Panc1 (cell line): ENCODE data around the gene OVCH1. TPM values are rescaled to one million over a fixed set of nuclear protein-coding genes. Genes with fewer than 3 reads are reported as not detected.

Source experiments
- ATAC-seq: fragments of 200-7000 bp; cut with Tn5 transposase; 2 replicates; pipeline ENCODE4 v1.9.1; 2020; ENCODE audit warnings: mild to moderate bottlenecking, moderate library complexity
- Bru-seq: library from RNA; stranded (reverse); fragments of 400-500 nt; gene quantifications from one replicate; lab custom pipeline; 2021; lab: Mats Ljungman, UMichigan
- BruChase-seq, 2 experiments: library from RNA; stranded (reverse); fragments of 400-500 nt; gene quantifications; one replicate each; lab custom pipeline; 2021; lab: Mats Ljungman, UMichigan
- BruUV-seq: library from RNA; stranded (reverse); fragments of 400-500 nt; replicated peaks from 2 replicates; lab custom pipeline; 2021; lab: Mats Ljungman, UMichigan
- CTCF ChIA-PET: fragments of 300-600 bp; sonication (Branson Sonifier 250); formaldehyde crosslinking; loops from one replicate; lab custom pipeline; 2022; ENCODE audit warnings: antibody characterized with exemption; lab: Charles Lee
- POLR2A ChIA-PET: fragments of 300-600 bp; sonication (Branson Sonifier 250); formaldehyde crosslinking; loops from one replicate; lab custom pipeline; 2022; ENCODE audit warnings: antibody characterized with exemption; lab: Charles Lee
- DNase-seq: peaks from one replicate; pipeline ENCODE4 v3.0.0-alpha.2; 2010; ENCODE audit warnings: low read depth, low spot score
- H3K27ac ChIP-seq: 2 replicates; pipeline ENCODE4 v1.5.1; 2011; ENCODE audit warnings: mild to moderate bottlenecking, low read length, inconsistent platforms
- H3K27me3 ChIP-seq: fragments of 200-500 bp; sonication (Bioruptor generic); 2 replicates; pipeline ENCODE4 v1.6.0; 2014; ENCODE audit warnings: low read length, inconsistent platforms; ENCODE audit not compliant: control insufficient read depth, insufficient read depth
- H3K36me3 ChIP-seq: fragments of 200-500 bp; sonication (Bioruptor generic); 2 replicates; pipeline ENCODE4 v1.5.1; 2014; ENCODE audit warnings: inconsistent platforms, mild to moderate bottlenecking, low read length, moderate library complexity; ENCODE audit not compliant: control insufficient read depth, insufficient read depth
- H3K4me1 ChIP-seq: 2 replicates; pipeline ENCODE4 v1.5.1; 2011; ENCODE audit warnings: inconsistent platforms, mild to moderate bottlenecking, low read length, moderate library complexity; ENCODE audit not compliant: control insufficient read depth, insufficient read depth
- H3K4me3 ChIP-seq, 2 experiments: 2 replicates each; pipeline ENCODE4 v1.5.1; 2011 to 2012; ENCODE audit warnings: low read depth in 2 of 2, low read length in 2 of 2, mild to moderate bottlenecking in 2 of 2, inconsistent platforms in 1 of 2, moderate library complexity in 1 of 2
- H3K9me3 ChIP-seq: fragments of 200-500 bp; sonication (Bioruptor generic); 2 replicates; pipeline ENCODE4 v1.5.1; 2014; ENCODE audit warnings: low read depth, mild to moderate bottlenecking, inconsistent platforms, low read length, moderate library complexity; ENCODE audit not compliant: control insufficient read depth, insufficient read depth
- CTCF ChIP-seq: fragments of 450-650 bp; IDR thresholded peaks from 2 replicates; pipeline ENCODE4 v1.5.1; 2017; ENCODE audit warnings: mild to moderate bottlenecking
- POLR2AphosphoS5 ChIP-seq: IDR thresholded peaks from 2 replicates; pipeline ENCODE4 v1.6.1; 2012; ENCODE audit warnings: mild to moderate bottlenecking, low read depth, low read length, moderate library complexity
- SIN3A ChIP-seq: IDR thresholded peaks from 2 replicates; pipeline ENCODE4 v1.6.1; 2012; ENCODE audit warnings: low read depth, mild to moderate bottlenecking, low read length, moderate library complexity, borderline replicate concordance; ENCODE audit not compliant: insufficient read depth
- TCF7L2 ChIP-seq: IDR thresholded peaks from 2 replicates; pipeline ENCODE4 v1.6.1; 2011; ENCODE audit warnings: mild to moderate bottlenecking, low read depth, low read length, inconsistent platforms
- in situ Hi-C: cut with HindIII; loops from 2 replicates; pipeline ENCODE4 v1.10.0; 2016; ENCODE audit warnings: low sequenced_read_pairs, low pct_unique_long_range_greater_than_20kb
- intact Hi-C: fragments of 100-400 bp; cut with micrococcal nuclease; formaldehyde crosslinking; loops from one replicate; pipeline ENCODE4 v1.10.0; 2022; ENCODE audit not compliant: unreplicated experiment
- long read RNA-seq: library from polyadenylated mRNA; unstranded; transcript quantifications from one replicate; pipeline ENCODE4 v2.0.0, GENCODE V29; 2021; ENCODE audit not compliant: unreplicated experiment
- polyA plus RNA-seq: library from polyadenylated mRNA; unstranded; fragments of >200 nt; gene quantifications from one replicate; pipeline ENCODE4 v1.2.1, GENCODE V29; 2012; ENCODE audit warnings: missing spikeins; ENCODE audit not compliant: insufficient read length
- total RNA-seq: library from RNA; stranded (reverse); gene quantifications from one replicate; pipeline ENCODE4 v1.2.1, GENCODE V29; 2021; ENCODE audit not compliant: unreplicated experiment
- TF ChIP-seq, protein P1 (sequence below), 2 experiments: IDR thresholded peaks; 2 replicates each; pipeline ENCODE4 v1.6.1; 2011 to 2012; ENCODE audit warnings: low read depth in 2 of 2, control low read depth in 1 of 2, low read length in 1 of 2, mild to moderate bottlenecking in 1 of 2, moderate library complexity in 1 of 2; ENCODE audit not compliant: insufficient read depth in 1 of 2

OVCH1 gene
- not detected for total RNA-seq
- not detected for polyA plus RNA-seq
- percentile 1 among the genes with signal in this experiment for Bru-seq, nascent RNA
- BruChase-seq, experiment 1, labeled RNA remaining after a 2-hour chase = percentile 3 among the genes with signal in this experiment
- BruChase-seq, experiment 2, labeled RNA remaining after a 6-hour chase = not detected
- long read RNA-seq = 0 reads

DNA sequence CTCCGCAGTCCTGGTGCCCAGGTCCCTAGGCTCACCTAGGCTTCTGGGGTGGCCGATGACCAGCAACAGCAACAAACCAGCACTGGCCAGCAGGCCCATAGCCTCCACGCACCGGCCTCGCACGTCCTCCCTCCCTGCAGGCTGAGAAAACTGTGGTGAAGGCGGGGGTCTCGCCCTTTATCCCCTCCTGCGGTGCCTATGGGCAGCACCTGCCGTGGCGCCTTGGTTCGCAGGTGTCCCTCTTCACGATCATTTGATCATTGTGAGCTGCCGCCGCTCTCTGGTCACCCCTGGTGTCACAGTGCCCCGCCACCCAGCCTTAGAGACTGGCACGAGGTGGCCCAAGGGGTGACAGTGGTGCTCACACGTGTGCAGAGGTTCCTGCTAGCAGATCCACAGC, at the start of gene OVCH1:
Gene OVCH1, minus strand, starts transcription at position 99 of the 400 bp plus-strand sequence. Its CDS starts 0 bp downstream, at position 99.
- ChIA-PET CTCF (no interaction called here), POLR2A (no interaction called here)
- Histone ChIP-seq H3K27ac (no peak within 1 kb of the TSS), H3K9me3 (no peaks in the 10 kb centered on the region), H3K4me1 (no peaks in the 10 kb centered on the region), H3K36me3 (no peaks in the 10 kb centered on the region), H3K27me3 (0 out of 2 replicates have a peak, but pooled peaks cover 2% of the 10 kb centered on the region), H3K4me3 (no peak within 1 kb of the TSS)
- TF ChIP-seq, protein P1, sequence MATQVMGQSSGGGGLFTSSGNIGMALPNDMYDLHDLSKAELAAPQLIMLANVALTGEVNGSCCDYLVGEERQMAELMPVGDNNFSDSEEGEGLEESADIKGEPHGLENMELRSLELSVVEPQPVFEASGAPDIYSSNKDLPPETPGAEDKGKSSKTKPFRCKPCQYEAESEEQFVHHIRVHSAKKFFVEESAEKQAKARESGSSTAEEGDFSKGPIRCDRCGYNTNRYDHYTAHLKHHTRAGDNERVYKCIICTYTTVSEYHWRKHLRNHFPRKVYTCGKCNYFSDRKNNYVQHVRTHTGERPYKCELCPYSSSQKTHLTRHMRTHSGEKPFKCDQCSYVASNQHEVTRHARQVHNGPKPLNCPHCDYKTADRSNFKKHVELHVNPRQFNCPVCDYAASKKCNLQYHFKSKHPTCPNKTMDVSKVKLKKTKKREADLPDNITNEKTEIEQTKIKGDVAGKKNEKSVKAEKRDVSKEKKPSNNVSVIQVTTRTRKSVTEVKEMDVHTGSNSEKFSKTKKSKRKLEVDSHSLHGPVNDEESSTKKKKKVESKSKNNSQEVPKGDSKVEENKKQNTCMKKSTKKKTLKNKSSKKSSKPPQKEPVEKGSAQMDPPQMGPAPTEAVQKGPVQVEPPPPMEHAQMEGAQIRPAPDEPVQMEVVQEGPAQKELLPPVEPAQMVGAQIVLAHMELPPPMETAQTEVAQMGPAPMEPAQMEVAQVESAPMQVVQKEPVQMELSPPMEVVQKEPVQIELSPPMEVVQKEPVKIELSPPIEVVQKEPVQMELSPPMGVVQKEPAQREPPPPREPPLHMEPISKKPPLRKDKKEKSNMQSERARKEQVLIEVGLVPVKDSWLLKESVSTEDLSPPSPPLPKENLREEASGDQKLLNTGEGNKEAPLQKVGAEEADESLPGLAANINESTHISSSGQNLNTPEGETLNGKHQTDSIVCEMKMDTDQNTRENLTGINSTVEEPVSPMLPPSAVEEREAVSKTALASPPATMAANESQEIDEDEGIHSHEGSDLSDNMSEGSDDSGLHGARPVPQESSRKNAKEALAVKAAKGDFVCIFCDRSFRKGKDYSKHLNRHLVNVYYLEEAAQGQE (IDR thresholded peaks at IDR 0.05; ENCODE audit: insufficient read depth in 1 of 2, low read depth in 2 of 2, low read length in 1 of 2) = no peak
- TF ChIP-seq SIN3A = no peak
- no peak for TF ChIP-seq POLR2AphosphoS5
- no peak for TF ChIP-seq CTCF
- ATAC-seq = no peak
- in situ Hi-C loops (no loop called here), intact Hi-C loops (no loop called here)
- no peak for DNase-seq
- BruUV-seq = no TSS peak

DNA sequence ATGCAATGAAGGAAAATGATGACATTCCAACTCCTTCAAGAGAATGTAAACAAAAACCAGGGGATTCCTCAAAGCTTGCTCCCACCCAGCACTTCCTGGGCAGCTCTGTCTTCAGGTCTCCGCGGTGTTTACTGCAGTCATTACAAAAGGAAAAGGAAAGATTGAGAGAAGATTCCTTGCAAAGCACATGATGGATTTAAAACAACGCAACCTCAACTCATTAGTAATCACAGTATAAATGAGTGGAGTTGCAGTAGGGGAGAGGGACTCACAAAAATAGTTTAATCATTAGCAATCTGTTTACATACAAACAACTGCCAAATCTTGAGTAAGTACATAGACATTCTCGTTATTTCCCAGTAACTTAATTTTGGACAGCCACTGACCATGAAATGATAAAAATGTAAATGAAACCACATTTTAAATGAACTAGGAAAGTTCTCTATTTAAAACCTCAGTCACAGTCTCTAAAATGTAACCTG, 49.7 kb upstream of the OVCH1 start:
- no TSS peak for BruUV-seq
- intact Hi-C loops = loop anchor here (10.0 kb wide), 1 partner anchor 1258 kb away; no protein-coding TSS in a partner anchor
- no peaks in the 10 kb centered on the region for H3K36me3 ChIP-seq
- H3K27me3 ChIP-seq = peaks cover 6% of the 10 kb centered on the region; the same call in 1 of the 2 replicates
- ATAC-seq (no peak), DNase-seq (no peak)
- in situ Hi-C loops = no loop called here
- H3K4me3 ChIP-seq = no peak overlapping the region
- no peak for TF ChIP-seq CTCF
- no peak for TF ChIP-seq POLR2AphosphoS5
- TF ChIP-seq, protein P1 (IDR thresholded peaks at IDR 0.05; ENCODE audit: insufficient read depth in 1 of 2, low read depth in 2 of 2, low read length in 1 of 2) = no peak
- TF ChIP-seq SIN3A = no peak
- TF ChIP-seq TCF7L2 = no peak
- POLR2A ChIA-PET = no interaction called here
- H3K27ac ChIP-seq = no peak overlapping the region
- CTCF ChIA-PET = no interaction called here
- no peaks in the 10 kb centered on the region for H3K4me1 ChIP-seq
- H3K9me3 ChIP-seq = no peaks in the 10 kb centered on the region
